HTR-8/SVneo (cell line): ENCODE results near the gene TBC1D14.

Experiments
- DNase-seq: peaks from one replicate; pipeline ENCODE4 v3.0.0; 2011; ENCODE audit warnings: low spot score, mixed read lengths; ENCODE audit not compliant: insufficient read length
- FAIRE-seq: peaks from 2 replicates; lab custom pipeline; 2011; peaks lifted over from hg19 to GRCh38; lab: Jason Lieb, UNC

TBC1D14 gene

DNA sequence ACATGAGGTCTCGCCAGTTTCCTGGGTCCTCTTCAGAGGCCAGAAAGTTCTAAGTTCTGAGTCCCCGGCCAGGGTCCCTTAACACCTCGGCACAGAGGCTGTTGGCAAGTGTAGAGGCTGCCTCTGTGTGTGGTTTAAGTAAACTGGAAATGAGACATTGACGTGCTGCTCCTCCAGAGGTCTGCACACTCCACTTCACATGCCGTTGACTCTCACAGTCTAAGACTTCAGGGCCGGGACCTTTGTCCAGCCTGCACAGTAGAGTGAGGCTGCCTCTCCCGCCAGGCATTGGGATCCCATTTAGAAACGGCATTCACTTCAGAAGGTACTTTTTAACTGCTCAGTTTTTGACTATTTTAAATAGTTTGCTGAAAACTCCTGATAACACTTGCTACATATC lies 123.0 kb downstream of the TBC1D14 start:
- FAIRE-seq, result no peak
- DNase-seq, result no peak

DNA sequence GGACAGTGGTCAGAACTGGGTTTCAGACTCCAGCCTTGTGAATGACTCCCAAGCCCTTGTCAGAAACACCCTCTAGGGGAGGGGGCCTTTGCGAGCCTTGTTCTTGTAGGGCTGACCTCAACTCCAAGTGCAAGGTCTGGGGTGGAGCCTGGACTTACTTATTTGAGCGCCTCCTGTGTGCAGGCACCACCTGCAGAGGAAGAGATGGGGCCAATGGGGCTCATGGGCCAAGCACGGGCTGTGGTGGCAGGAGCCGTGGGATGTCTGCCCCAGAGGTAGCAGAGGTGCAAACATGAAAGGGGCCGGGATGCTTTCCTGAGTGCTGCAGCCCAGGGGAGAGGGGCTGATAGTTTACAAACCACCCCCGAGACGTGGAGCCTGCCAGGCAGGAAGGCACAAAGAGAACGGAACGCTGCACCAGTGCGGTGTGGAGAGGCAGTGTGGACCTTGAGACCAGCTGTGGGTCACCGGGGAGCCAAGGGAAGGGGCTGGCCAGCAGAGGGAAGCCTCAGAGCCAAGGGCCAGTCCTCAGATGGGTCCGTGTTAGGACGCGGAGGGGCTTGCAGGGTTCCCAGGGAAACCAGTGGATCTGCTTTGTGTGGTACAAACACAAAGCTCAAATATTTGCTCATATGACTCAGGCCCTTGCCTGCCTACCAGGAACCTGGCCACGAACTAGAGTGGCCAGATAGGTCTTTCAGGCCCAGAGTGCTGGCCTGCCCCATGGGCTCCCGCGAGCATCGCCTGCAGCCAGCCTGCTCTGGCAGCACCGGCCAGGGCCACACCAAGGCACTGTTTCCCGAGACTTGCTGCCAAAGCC lies 124.8 kb downstream of the TBC1D14 start:
- DNase-seq, result no peak
- FAIRE-seq, result no peak

DNA sequence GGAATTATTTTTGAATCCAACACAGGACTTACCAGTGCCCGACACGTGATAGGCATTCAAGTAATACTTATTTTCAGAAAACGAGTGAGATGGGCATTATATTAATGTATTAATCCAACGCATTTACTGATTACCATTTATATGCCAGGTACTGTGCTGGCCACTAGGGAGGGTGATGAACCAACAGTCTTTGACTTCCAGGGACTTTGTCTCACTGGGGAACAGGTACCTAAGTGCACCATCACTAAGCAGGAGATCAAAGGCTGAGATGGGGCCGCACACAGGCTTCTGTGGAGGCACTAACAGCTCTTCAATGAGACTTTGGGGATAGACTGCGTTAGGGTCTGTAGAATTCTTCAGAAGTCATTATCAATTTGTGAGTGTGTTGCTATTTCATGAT lies 127.8 kb downstream of the TBC1D14 start:
- FAIRE-seq (no peak), DNase-seq (no peak)

DNA sequence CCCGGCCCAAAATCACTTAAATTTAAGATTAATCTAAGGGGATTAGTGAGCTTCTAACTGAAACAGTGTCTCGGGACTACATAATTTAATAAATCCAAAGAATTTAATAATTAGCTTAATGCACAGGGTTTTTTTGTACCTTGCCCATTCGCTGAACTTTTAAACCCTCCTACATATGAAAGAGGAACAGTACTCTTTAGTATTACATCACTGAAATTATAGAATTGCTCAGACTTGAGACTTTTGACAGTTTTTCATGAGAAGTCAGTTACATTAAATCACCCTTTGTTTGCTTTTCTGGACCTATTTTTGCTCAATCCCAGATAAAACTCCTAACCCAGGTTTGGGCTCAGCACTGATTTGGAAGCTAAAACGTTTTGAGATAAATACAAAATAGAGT lies 131.1 kb downstream of the TBC1D14 start:
- FAIRE-seq, result no peak
- DNase-seq, result no peak

DNA sequence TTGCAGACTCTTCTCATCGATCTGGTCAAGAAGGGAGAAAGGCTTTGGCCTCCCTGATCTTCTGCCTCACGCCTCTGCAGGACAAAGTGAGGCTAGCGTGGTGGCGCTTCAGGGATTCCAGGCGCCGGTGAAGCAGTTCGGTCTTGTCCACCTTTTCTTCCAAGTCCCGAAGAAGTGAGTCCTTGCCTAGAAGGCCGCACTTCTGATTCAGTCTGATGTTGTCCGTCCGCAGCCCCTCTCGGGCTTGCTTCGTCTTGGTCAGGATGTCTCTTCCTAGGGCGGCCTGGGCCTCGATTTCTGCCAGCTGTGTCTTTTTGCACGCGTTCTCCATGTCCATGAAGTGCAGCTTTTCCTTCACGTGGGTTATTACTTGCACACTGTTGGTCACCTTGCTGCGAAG lies 131.6 kb downstream of the TBC1D14 start:
- no peak for FAIRE-seq
- no peak for DNase-seq

DNA sequence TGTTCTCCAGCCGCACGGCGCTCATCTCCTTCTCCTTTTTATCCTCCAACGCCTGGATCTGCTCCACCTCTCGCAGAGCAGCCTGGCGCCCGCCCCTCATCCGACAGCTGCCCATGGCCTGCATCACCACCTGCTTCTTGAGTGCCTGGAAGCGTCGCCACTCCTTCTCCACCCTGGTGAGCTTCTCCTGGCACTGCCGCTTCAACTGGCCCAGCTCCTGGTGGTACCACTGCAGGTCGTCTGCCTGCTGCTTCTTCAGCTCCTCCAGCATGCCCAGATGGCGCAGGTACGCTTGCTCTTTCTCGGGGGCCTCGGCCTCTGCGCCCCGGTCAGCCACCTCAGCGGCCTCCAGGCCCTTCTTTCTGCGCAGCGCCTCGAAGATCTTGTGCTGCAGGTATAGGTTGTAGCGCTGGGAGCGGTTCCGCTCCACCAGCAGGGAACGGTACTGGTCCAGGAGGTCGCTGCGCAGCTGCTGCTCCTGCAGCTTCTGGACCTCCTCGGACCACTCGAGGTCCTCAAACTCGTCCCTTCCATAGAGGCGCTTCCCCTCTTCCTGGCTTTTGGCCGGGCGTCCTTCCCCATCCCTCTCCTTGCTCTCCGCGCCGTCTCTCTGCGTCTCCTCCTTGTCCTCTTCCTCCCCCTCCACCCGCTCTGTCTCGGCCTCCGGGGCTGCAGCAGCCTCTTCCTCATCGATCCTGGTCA lies 132.3 kb downstream of the TBC1D14 start:
- DNase-seq, result no peak
- FAIRE-seq, result no peak

DNA sequence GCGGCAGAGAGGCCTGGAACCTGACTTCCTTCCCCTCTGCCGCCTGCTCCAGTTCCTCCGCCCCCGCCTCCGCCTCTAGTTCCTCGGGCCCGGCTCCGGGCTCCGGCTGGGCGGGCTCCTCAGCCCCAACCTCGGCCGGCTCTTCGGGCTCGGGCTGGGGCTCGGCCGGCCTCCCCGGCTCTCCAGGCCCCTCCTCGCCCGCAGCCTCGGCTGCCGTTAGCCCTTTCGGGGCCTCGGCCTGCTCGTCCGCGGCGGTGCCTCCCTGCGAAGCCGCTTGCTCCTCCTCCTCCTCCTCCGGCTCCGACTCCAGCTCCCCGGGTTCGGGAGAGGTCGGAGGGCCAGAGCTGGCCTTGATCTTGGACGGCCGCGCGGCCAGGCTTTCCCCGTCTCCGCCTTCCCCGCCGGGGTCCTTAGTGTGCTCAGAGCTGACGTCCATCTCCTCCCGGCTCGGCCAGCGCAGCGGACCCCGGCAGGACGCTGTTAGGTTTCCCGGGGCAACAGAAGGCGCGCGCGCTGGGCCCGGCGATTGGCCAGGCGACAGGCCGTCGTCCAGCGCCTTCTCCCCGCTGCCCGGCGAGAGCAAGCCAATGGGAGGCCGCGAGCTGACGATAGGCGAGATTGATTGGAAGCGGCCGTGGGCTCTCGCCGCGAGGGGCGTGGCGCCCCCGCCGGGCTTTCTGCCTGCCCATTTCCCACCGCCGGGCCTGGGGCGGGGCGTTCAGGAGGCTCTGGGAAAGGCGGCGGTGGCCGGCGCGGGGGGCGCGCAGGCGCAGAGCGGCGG lies 133.1 kb downstream of the TBC1D14 start:
- DNase-seq (peak; percentile 99), FAIRE-seq (peak; percentile 91)

DNA sequence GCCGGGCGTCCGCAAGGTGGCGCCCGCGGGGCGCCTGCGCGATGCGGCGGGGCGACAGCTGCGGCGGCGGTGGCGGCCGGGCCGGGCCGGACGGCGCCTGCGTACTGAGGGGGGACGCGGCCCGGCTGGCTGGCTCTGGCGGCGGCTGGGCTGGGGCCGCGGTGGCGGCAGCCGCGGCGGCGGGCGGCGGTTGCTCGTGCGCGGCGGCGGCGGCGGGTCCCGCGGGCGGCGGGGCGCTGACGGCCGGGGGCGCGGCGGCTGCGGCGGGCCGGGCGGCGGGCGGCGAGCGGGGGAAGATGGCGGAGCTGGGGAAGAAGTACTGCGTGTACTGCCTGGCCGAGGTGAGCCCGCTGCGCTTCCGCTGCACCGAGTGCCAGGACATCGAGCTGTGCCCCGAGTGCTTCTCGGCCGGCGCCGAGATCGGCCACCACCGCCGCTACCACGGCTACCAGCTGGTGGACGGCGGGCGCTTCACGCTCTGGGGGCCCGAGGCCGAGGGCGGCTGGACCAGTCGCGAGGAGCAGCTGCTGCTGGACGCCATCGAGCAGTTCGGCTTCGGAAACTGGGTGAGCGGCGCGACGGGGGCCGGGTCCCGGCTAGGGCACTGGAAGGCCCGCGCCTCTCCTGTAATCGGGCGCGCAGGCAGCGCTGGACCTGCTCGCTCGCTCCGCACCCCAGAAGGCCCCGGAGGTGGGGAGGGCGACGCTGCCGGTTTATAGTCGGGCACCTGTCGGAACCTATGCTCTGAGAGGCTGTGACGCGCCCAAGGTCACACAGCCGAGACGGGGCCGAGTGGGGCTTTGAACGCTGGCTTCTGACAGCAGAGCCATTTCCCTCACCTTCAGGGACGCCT lies 133.9 kb downstream of the TBC1D14 start, which contains the start of gene TADA2B:
TADA2B (plus strand) TSS at position 89 of the 853 bp plus-strand sequence; CDS start at position 297, 208 bp downstream.
- FAIRE-seq, result no peak
- no peak for DNase-seq

DNA sequence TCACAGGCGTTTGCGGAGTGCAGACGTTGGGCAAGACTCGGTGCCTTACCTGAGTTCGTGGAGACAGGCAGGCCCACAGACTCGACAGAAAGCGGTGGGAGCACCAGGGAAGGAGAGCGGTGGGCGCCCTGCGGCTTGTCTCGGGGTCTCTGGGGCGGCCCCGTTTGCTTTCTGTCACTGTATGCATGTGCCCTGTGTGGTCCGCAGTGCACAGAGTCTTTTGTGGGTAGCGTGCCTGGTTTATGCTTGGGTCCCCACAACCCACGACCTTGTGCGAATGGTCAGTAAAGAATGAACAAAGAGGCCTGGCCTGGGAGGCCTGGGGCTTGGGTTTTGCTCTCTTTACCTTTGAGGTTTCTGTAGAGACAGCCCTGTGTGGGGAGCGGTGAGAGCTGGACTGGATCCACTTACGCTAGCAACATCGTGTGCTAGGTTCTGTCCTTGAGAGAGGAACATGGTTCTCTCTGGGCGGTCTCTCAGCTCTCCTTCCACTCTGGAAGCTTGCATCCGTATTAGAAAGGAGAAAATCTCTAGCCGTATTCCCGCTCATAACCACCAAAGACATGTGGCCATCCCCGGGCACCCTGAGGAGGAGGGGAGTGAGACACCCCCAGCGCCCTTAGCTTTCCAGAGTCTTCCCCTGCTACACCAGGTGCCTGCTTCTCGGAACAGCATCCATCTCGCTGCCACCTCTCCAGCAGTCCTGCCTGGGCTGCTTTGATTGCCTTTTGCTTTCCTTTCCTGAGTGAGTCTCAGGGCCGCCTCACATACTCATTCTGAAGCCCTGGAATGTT lies 134.7 kb downstream of the TBC1D14 start:
- DNase-seq (no peak), FAIRE-seq (no peak)

DNA sequence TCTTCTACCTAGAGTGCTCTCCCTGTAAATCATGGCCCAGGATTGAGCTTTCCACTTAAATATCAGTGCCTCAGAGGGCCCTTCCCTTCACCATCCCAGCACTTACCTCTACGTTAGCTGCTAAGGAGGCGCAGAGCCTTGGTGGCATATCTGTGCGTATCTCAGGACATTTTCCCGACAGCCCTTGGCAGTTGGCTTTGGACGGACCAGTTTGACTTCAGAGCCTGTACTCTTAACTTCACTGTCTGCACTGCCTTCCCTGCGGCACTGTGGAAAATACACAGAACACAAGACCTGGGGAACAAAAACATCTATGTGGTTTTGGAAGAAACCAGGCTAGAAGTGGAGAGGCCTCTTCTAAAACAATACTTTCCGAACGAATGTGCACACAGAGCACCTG lies 135.9 kb downstream of the TBC1D14 start:
- DNase-seq (no peak), FAIRE-seq (no peak)

DNA sequence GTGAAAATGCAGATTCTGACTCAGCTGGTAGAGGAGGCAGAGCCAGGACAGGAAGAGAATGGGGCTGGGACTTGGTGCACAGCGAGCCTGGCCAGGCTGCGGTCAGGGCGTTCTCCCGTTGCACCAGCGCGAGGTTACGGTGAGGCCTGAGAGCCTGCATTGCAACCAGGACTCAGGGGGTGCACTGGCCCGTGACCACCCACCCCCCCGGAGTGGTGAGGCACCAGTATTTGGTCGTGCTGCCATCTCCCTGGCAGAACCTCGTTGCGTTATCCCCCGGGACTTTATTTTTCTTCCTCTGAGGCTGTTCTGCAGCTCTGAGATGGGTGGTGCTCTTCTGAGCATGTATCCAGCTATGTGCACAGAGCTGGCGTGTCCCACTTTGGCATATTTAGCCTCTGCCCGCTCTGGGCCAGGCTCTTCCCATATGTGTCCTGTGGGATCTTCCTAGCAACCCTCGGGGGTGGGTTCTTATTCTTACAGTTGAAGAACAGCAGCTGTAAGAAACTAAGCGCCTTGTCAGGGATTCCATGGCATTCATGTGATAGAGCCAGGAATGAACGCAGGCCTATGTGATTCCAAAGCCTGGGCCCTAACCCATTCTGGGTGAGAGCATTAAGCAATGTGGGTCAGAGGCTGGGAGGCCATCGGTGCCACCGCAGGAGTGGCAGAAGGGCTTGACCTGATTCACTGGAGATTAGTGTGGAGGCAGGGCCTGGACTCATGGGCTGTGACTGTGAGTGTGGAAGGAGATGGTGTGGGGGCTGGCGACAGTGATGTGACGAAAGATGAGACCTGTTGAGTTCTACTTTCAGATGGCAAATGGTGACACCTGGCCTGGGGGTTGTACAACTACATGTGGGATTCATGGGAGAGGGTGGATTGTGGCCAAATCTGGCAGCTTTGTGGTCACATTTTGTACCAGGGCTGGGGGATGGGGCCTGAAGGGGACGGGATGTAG lies 136.6 kb downstream of the TBC1D14 start:
- no peak for DNase-seq

DNA sequence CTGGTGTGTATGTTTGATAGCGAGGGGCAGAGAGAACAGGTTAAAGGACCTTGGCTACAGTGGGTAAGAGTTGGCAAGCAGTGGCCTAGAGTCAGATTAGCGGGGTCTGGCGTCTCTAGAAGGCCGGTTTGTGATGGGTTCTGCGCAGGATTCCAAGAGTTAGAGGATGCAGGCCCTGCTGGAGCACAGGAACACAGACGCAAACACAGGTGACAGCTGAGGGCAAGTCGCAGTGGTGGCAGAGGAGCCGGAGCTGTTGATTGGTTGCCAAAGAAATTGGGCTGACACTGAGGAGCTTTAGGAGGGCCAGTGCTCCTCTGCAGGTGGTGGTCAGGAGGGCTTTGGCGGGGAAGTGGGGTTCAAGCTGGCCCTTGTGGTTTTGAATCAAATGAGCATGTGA lies 137.3 kb downstream of the TBC1D14 start:
- FAIRE-seq, result no peak
- DNase-seq, result no peak

More for the DNA sequence above, 136.6 kb downstream of the TBC1D14 start:
- no peak for FAIRE-seq

DNA sequence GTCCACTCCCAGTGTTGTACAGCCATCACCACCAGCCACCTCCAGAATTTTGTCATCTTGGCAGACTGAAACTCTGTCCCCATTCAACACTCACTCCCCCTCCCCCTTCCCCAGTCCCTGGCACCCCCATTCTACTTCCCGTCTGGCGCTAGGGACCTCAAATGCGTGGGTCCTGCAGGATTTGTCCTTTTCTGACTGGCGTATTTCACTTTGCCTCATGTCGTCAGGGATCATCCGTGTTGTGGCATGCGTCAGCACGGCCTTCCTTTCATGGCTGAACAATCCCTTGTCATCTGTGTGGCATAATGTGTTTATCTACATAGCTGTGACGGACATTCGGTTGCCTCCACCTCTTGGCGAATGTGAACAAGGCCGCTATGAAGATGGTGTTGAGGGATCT lies 139.0 kb downstream of the TBC1D14 start:
- DNase-seq (no peak), FAIRE-seq (peak; percentile 4)

DNA sequence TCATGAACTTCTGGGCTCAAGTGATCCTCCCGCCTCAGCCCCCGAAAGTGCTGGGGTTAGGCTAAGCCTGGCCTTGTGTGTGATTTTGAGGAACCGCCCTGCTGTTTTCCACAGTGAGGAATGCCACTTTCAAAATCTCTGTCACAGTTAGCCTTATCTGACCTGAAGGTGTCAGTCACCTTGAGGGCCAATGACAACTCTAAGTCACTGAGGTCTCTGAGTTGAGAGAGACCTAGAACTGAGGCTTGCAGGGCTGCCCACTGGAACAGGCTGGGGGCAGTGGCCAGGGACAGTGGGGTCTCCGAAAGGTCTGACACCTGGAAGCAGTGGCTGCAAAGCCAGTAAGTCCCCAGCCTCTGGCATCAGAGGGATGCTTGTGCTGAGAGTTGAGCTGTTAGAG lies 139.7 kb downstream of the TBC1D14 start:
- no peak for FAIRE-seq

DNA sequence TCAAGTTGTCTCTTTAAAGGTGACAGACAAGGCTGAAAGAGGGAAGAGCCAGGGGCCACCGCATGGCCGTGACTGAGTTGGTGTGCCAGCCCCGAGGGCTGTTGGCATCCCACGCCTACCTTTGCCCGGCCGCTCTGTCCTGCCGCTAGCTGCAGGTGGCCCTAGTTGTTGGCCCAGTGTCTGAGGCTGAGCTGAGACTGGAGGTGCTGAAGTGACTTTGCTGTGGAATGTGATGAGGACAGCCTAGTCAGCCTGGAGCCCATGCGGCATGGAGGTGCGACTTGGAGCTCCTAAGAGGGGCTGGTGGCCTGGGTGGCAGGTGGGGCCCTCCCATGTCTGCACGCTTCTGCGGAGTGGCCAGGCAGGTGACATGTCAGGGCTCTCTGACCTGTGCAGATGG lies 140.1 kb downstream of the TBC1D14 start:
- DNase-seq (no peak), FAIRE-seq (no peak)

More for the DNA sequence above, 139.7 kb downstream of the TBC1D14 start:
- no peak for DNase-seq

DNA sequence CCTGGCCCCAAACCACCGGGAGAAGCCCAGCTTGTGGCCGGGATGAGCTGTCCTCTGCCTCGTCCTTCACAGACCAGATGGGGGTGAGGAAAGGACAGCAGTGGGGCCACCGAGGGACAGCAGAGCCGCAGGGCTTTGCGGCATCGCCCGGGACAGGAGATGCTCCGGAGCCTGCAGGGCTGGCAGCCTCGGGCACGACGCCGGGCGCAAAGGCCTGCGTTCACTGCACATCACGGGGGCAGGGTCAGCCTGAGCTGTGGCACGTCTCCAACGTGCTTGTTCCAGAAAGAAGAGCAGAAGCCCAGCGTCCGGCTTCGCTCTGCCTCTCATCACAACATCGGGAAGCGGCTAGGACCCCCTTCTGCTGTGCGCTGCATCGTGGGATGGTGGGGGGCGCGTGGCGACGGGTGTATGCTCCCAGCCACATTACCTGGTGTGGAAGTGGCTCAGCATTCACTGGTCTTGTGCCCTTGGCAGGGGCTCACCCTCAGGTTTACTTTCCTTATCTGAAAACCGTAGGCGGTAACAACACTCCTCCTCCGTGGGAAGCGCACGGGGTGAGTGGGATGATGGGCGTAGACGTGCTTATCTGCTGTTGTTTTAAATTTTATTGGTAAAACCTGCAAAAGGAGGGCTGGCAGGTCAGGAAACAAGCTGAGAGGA lies 141.0 kb downstream of the TBC1D14 start:
- DNase-seq, result no peak
- no peak for FAIRE-seq

DNA sequence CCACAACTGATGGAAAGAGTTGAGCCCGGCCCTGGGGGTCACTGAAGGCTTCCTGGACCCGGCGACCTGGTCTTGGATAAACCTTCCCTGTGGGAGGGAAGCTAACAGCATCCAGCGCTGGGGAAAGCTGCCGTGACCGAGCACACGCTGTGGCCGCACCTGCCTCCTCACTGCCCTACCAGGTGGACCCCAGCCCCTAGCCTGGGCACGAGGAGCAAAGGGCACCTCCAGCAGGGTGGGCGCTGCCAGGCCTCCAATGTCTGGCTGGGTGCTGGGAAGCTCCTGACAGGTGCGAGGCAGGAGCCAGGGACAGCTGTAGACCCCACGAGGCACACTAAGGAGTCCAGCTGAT lies 141.5 kb downstream of the TBC1D14 start:
- FAIRE-seq (no peak), DNase-seq (no peak)

DNA sequence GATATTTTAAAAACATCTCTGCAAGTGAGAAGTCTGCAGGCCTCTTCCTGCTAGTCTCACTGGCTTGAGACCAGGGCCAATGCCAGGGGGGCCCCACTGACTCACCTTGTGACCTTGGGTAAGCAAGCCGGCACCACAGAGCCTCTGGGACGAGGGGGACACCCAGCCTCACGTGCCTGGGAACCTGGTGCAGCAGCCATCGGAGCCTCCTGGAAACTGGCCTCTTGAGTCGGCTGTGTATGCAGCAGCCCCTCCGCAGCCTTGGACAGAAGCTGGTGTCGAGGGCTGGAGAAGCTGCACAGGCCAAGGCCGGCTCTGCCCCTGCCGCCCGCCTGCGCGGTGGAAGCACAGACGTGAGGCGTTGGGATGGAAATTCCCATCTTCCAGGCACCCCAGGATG lies 142.3 kb downstream of the TBC1D14 start:
- FAIRE-seq (no peak), DNase-seq (no peak)
